ENCODE results near the gene PDXK.

GRCh38 chr21:43739621-43740435, 20.9 kb downstream of the PDXK start:
- TF ChIP-seq CTCF (IDR thresholded peaks at IDR 0.05) = no peak
- TF ChIP-seq EZH2 (IDR thresholded peaks at IDR 0.05) = no peak
- no peak for TF ChIP-seq EZH2phosphoT487 (IDR thresholded peaks at IDR 0.05)
